CD4-positive, alpha-beta T cell treated with Interferon gamma for 1 hour (primary cell): Measurements from ENCODE around the gene LHX6.

ENCODE experiments used
- DNase-seq: peaks from one replicate; pipeline ENCODE4 v3.0.0-alpha.2; 2020

The LHX6 gene

DNA sequence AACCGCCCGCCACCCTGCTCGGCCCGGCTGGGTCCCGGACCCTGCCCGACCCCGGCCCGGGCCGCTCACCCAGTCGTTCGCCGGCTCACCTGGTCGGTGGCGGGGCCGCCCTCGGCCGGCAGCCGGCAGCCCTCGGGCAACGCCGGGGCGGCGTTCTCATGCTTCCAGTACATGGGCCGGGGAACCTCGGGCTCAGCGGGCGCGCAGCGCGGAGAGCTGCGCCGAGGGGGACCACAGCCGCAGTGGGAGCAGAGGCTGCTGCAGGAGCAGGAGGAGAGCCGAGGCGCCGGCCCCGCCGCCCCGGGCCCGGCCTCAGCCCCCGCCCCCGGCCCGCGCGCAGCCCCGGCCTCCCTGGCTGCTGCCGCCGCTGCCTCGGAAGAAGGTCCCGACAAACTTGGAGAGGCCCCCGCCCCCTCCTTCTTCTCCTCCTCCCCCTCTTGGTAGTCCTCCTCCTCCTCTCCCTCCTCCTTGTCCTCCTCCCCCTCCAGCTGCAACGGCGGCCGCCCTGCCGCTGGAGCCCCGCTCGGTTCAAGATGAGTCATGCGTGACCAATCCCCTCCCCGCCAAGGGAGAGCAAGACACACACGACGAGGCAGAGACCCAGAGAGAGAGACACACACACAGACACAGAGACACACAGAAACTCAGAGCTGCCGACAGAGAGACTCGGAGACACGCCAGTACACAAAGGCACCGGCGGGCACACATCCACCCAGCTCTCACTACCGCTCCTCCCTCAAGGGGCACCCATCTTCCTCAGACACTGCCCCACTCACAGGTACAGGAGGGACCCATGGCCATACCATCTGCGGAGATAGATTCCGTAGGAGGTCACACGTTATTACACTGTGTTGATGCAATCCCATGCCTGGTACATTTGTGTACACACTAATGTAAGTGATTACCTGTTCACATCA, at the start of gene LHX6:
Gene LHX6 (minus strand): TSS at position 390 of the 917 bp plus-strand sequence. CDS start 217 bp downstream, at position 173.
- no peak for DNase-seq

- DNase-seq = no peak
These were observed 48.6 kb upstream of the LHX6 start for GRCh38 chr9:122277285-122277897.

GRCh38 chr9:122276096-122276495, 47.3 kb upstream of the LHX6 start:
- no peak for DNase-seq

DNA sequence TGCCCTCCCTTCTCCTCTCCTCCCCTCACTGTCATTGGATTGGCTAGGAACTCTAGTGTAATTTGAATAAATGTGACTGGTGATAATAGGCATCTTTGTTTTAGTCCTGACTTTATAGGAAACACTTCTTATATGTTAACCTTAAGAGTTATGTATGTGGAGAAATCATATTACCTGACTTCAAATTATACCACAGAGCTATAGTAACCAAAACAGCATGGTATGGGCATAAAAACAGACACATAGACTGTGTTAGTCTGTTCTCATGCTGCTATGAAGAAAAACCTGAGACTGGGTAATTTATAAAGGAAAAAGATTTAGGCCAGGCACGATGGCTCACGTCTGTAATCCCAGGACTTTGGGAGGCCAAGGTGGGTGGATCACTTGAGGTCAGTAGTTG, 45.3 kb upstream of the LHX6 start:
- DNase-seq = no peak

- no peak for DNase-seq
These were observed 39.5 kb upstream of the LHX6 start for GRCh38 chr9:122268041-122268814.

GRCh38 chr9:122265149-122265915, 36.6 kb upstream of the LHX6 start:
- DNase-seq = peak; percentile 44

GRCh38 chr9:122264360-122265148, 35.8 kb upstream of the LHX6 start, which contains the start of the genes MRRF and RBM18:
TSS of gene MRRF (plus strand) at chr9:122264882. CDS start at chr9:122270892, 6,010 bp downstream.
TSS of gene RBM18 (minus strand) at chr9:122264840. CDS start at chr9:122261492, 3,348 bp downstream.
- DNase-seq = peak; percentile 90

GRCh38 chr9:122263699-122264349, 35.1 kb upstream of the LHX6 start:
- no peak for DNase-seq

GRCh38 chr9:122262073-122262472, 33.3 kb upstream of the LHX6 start:
- no peak for DNase-seq

GRCh38 chr9:122261469-122261881, 32.7 kb upstream of the LHX6 start:
- DNase-seq = no peak

DNA sequence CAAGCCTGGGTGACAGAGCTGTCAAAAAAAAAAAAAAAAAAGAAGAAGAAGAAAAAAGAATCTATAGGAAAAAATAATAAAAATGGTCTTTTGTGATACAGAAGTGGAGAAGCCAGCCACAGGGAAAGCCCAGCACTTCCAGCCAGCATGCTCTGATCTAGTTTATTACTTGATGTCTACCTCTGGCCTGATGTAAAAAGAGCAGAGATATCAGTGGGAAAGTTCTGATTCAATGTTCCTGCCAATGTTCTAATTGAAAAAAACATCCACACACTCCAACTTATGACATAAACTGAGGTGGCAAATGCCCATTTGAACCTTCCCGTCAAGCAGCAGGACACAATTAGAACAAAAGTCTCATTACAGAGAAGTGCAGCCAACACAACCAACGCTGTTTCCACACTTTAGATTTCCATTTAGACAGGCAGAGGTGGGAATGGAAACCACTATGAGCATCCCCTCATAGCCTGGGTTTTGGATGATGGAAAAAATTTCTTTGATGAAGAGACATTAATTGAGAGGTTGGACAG, 30.2 kb upstream of the LHX6 start:
- DNase-seq = no peak

DNA sequence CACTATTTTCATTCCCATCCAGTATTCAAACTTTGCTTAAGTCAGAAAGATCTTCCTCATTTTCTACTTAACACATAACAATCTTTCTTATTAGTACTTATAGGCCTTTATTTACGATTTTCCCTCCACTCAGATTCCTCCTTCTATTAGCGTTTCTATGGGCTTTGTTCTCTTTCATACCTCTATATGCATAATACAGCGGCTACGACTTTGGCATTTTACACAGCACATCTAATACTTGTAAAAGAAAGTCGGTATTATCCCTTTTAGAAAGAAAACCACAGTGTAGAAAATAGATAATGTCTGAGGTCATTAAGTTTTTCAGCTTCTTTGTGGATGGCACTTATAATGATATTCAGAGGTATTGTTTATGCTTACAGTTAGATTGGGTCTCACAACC, 27.4 kb upstream of the LHX6 start:
- no peak for DNase-seq

DNA sequence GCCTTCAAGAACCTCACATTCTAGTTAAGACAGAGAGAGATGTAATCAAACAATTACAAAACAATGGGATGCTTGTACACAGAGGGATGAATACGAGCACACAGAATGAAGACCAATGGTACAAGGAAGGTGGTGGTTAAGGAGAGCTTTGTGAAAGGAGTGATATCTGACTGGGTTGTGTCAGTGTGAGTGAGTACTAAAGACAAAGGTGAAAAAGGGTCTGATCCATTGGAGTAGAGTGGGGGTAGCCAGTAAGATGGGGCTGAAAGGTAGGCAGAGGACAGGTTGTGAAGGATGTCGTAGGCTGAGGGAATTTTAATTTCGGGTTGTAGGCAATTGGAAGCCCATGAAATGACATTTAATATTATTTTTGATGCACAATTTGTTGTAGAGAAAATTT, 26.0 kb upstream of the LHX6 start:
- DNase-seq = no peak

- DNase-seq = no peak
These were observed 24.0 kb upstream of the LHX6 start for GRCh38 chr9:122252796-122253195.

GRCh38 chr9:122251351-122251750, 22.6 kb upstream of the LHX6 start:
- no peak for DNase-seq

DNA sequence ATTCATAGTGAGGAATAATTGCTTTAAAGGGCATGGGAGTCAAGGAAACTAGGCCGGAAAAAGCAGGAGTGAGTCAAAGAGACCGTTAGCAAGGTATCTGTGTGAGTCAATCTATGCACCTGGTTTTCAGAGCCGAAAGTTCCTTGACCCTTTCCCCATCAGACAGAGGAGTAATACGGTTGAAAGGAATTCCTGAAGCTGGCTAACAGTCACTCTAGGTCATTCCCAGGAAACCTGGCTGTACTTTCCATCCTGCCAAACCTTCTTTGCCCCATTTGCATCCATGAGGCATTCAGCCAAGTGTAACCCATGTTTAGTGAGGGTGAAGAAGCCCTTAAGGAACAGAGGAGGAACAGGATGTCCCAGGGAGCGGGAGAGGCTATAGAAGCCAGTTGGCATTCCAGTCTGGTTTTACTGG, 19.7 kb upstream of the LHX6 start:
- no peak for DNase-seq

GRCh38 chr9:122246666-122247065, 17.9 kb upstream of the LHX6 start:
- DNase-seq = no peak

DNA sequence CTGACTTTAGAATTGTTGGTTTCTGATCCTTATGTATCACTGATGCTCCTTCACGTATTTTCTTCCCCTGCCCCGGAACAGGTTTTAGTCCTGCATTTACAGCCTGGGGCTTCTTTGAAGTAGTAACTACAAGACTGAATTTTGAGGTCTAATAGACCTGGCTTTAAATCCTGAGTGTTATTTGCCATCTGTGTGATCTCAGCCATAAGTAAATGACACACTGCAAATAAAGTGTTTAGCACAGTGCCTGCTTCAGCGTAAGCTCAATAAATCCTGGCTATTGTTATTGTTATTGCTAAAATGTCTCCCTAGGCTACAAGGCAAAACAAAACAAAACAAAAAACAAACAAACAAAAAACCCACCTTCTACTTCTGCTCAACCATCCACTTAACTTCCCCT, 15.6 kb upstream of the LHX6 start:
- DNase-seq = no peak

GRCh38 chr9:122239722-122240121, 11.0 kb upstream of the LHX6 start:
- no peak for DNase-seq

- no peak for DNase-seq
These were observed 7.9 kb upstream of the LHX6 start for GRCh38 chr9:122236681-122237080.
